WTC11 (cell line): ENCODE data around the gene GNPDA1. TPM values are rescaled to one million over a fixed set of nuclear protein-coding genes. Genes with fewer than 3 reads are reported as not detected.
A peak's percentile ranks its signal among the peaks of the same experiment; 100 is the strongest.

Experiments
- ATAC-seq: fragments of 200-7000 bp; cut with Tn5 transposase; 2 replicates; pipeline ENCODE4 v1.10.0; 2021; ENCODE audit warnings: mild to moderate bottlenecking, moderate library complexity
- CTCF ChIA-PET: fragments of 300-600 bp; sonication (Branson Sonifier 250); formaldehyde crosslinking; loops from one replicate; lab custom pipeline; 2021; ENCODE audit warnings: antibody characterized with exemption; lab: Charles Lee
- POLR2A ChIA-PET: fragments of 350-600 bp; sonication (Branson Sonifier 250); formaldehyde crosslinking; loops from one replicate; lab custom pipeline; 2021; ENCODE audit warnings: antibody characterized with exemption; lab: Charles Lee
- DNase-seq: peaks from one replicate; pipeline ENCODE4 v3.0.0; 2021; ENCODE audit warnings: low spot score
- H3K27ac Mint-ChIP-seq: 2 replicates; pipeline ENCODE4 v1.8.0; 2021; ENCODE audit warnings: mixed read lengths
- H3K27me3 Mint-ChIP-seq: 2 replicates; pipeline ENCODE4 v1.8.0; 2021; ENCODE audit warnings: low read depth, mild to moderate bottlenecking, moderate library complexity, mixed read lengths
- H3K36me3 Mint-ChIP-seq: 2 replicates; pipeline ENCODE4 v1.8.0; 2021; ENCODE audit warnings: mixed read lengths
- H3K4me1 Mint-ChIP-seq: 2 replicates; pipeline ENCODE4 v1.8.0; 2022; ENCODE audit warnings: mixed read lengths
- H3K4me3 Mint-ChIP-seq: 2 replicates; pipeline ENCODE4 v1.8.0; 2021; ENCODE audit warnings: mild to moderate bottlenecking, moderate library complexity, mixed read lengths
- H3K9me3 Mint-ChIP-seq: 2 replicates; pipeline ENCODE4 v1.8.0; 2021; ENCODE audit warnings: mixed read lengths
- ETV6 ChIP-seq: sonication (generic); formaldehyde crosslinking; IDR thresholded peaks from 2 replicates; pipeline ENCODE4 v1.8.1; 2022; ENCODE audit warnings: mild to moderate bottlenecking, missing genetic modification reagents
- GABPB1 ChIP-seq: sonication (generic); formaldehyde crosslinking; IDR thresholded peaks from 2 replicates; pipeline ENCODE4 v1.8.1; 2023; ENCODE audit warnings: mild to moderate bottlenecking, missing genetic modification reagents
- GRHL2 ChIP-seq: fragments of 250-450 bp; sonication (Bioruptor Pico); IDR thresholded peaks from 2 replicates; pipeline ENCODE4 v1.8.0; 2022; ENCODE audit warnings: mild to moderate bottlenecking, moderate library complexity; ENCODE audit not compliant: insufficient replicate concordance, severe bottlenecking
- HMGXB4 ChIP-seq: sonication (generic); formaldehyde crosslinking; IDR thresholded peaks from 2 replicates; pipeline ENCODE4 v1.8.1; 2023; ENCODE audit warnings: mild to moderate bottlenecking, moderate library complexity, missing genetic modification reagents
- KAT7 ChIP-seq: sonication (generic); formaldehyde crosslinking; IDR thresholded peaks from 2 replicates; pipeline ENCODE4 v1.8.1; 2023; ENCODE audit warnings: missing genetic modification reagents, mild to moderate bottlenecking, borderline replicate concordance
- MAX ChIP-seq: sonication (generic); formaldehyde crosslinking; IDR thresholded peaks from 2 replicates; pipeline ENCODE4 v1.8.0; 2022; ENCODE audit warnings: mild to moderate bottlenecking, missing genetic modification reagents
- MLX ChIP-seq: sonication (generic); formaldehyde crosslinking; IDR thresholded peaks from 2 replicates; pipeline ENCODE4 v1.8.1; 2023; ENCODE audit warnings: mild to moderate bottlenecking, missing genetic modification reagents, moderate library complexity
- NFYB ChIP-seq: sonication (generic); formaldehyde crosslinking; conservative IDR thresholded peaks from 2 replicates; pipeline ENCODE4 v1.8.0; 2022; ENCODE audit warnings: low read depth, missing genetic modification reagents
- SP1 ChIP-seq: sonication (generic); formaldehyde crosslinking; conservative IDR thresholded peaks from 2 replicates; pipeline ENCODE4 v1.8.1; 2022; ENCODE audit warnings: missing genetic modification reagents
- TCF7 ChIP-seq: sonication (generic); formaldehyde crosslinking; IDR thresholded peaks from 2 replicates; pipeline ENCODE4 v1.8.0; 2022; ENCODE audit warnings: mild to moderate bottlenecking, low read depth, missing genetic modification reagents, moderate library complexity
- TEAD4 ChIP-seq: sonication (generic); formaldehyde crosslinking; IDR thresholded peaks from 2 replicates; pipeline ENCODE4 v1.8.0; 2022; ENCODE audit warnings: mild to moderate bottlenecking, missing genetic modification reagents
- ZMAT4 ChIP-seq: fragments of 250-450 bp; sonication (Bioruptor Pico); IDR thresholded peaks from 2 replicates; pipeline ENCODE4 v1.9.0; 2021; ENCODE audit warnings: mild to moderate bottlenecking
- ZNF281 ChIP-seq: sonication (generic); formaldehyde crosslinking; IDR thresholded peaks from 2 replicates; pipeline ENCODE4 v1.8.0; 2023; ENCODE audit warnings: mild to moderate bottlenecking, missing genetic modification reagents
- ZNF317 ChIP-seq: sonication (generic); formaldehyde crosslinking; IDR thresholded peaks from 2 replicates; pipeline ENCODE4 v1.8.1; 2023; ENCODE audit warnings: low read depth, mild to moderate bottlenecking, moderate library complexity, missing genetic modification reagents, borderline replicate concordance
- ZSCAN18 ChIP-seq: fragments of 250-450 bp; sonication (Bioruptor Pico); IDR thresholded peaks from 2 replicates; pipeline ENCODE4 v2.1.2; 2022; ENCODE audit warnings: mild to moderate bottlenecking, moderate library complexity
- total RNA-seq: library from RNA; stranded (reverse); gene quantifications from 3 replicates; pipeline ENCODE4 v1.2.3, GENCODE V29; 2021

GNPDA1 gene
- total RNA-seq, 1 experiment from 2014 or later = 54.8 TPM

- H3K4me3 Mint-ChIP-seq = peak overlapping the region; percentile 79
- ATAC-seq = peak; percentile 100
- peak overlapping the region; percentile 97 for H3K27ac Mint-ChIP-seq
- ChIA-PET CTCF (interaction anchor here (1.0 to 2.6 kb wide), 5 partner anchors 11 to 120 kb away, joined by 3 to 17 read pairs (median 4); partner anchors contain the start of genes GNPDA1 and RNF14), POLR2A (no interaction called here)
- H3K36me3 Mint-ChIP-seq = peaks cover 6% of the 10 kb centered on the region
- peaks cover 5% of the 10 kb centered on the region; the same call in 1 of the 2 replicates for H3K27me3 Mint-ChIP-seq
- DNase-seq = peak; percentile 88
- H3K4me1 Mint-ChIP-seq = peaks cover 15% of the 10 kb centered on the region
- H3K9me3 Mint-ChIP-seq = peaks cover 11% of the 10 kb centered on the region
- no peak for TF ChIP-seq ZNF281 (CRISPR knock-in tag)
- TF ChIP-seq SP1 (CRISPR knock-in tag) = 0 out of 2 replicates have a peak, but pooled peaks have one; percentile 15
- TF ChIP-seq NFYB (CRISPR knock-in tag) = 0 out of 2 replicates have a peak, but pooled peaks have one; percentile 22
- TF ChIP-seq ETV6 = 0 out of 2 replicates have a peak, but pooled peaks have one; percentile 21
- 0 out of 2 replicates have a peak, but pooled peaks have one; percentile 28 for TF ChIP-seq MAX
- TF ChIP-seq TEAD4 (CRISPR knock-in tag) = no peak
- TF ChIP-seq GABPB1 (CRISPR knock-in tag) = 0 out of 2 replicates have a peak, but pooled peaks have one; percentile 39
These were observed 12.0 kb upstream of the GNPDA1 start for GRCh38 chr5:142024771-142025304.

- TF ChIP-seq TCF7 = no peak
- TF ChIP-seq ZMAT4 (CRISPR knock-in tag) = no peak
- TF ChIP-seq ZNF317 (CRISPR knock-in tag) = no peak
- no peak for TF ChIP-seq KAT7 (CRISPR knock-in tag)
- no peak for TF ChIP-seq ZSCAN18
- TF ChIP-seq GRHL2 (CRISPR knock-in tag) = no peak
- TF ChIP-seq HMGXB4 (CRISPR knock-in tag) = no peak
- TF ChIP-seq MLX (CRISPR knock-in tag) = no peak
- Mint-ChIP-seq H3K4me3 (peak overlapping the region; percentile 79), H3K27ac (no peak overlapping the region)
These were observed 11.0 kb upstream of the GNPDA1 start for GRCh38 chr5:142023836-142024235.

More at GRCh38 chr5:142023836-142024235, 11.0 kb upstream of the GNPDA1 start:
- peaks cover 15% of the 10 kb centered on the region for H3K4me1 Mint-ChIP-seq
- ATAC-seq (no peak), DNase-seq (no peak)
- ChIA-PET CTCF (interaction anchor here (1.1 to 2.6 kb wide), 2 partner anchors 10 to 29 kb away, joined by 3 to 17 read pairs; partner anchors contain the start of gene GNPDA1), POLR2A (no interaction called here)
- peaks cover 5% of the 10 kb centered on the region; the same call in 1 of the 2 replicates for H3K27me3 Mint-ChIP-seq
- H3K9me3 Mint-ChIP-seq = peaks cover 11% of the 10 kb centered on the region
- H3K36me3 Mint-ChIP-seq = peaks cover 6% of the 10 kb centered on the region
